PC-3 (cell line): ENCODE data around the gene SPATA7. TPM values are rescaled to one million over a fixed set of nuclear protein-coding genes. Genes with fewer than 3 reads are reported as not detected.

Source experiments
- ATAC-seq: fragments of 200-7000 bp; cut with Tn5 transposase; 2 replicates; pipeline ENCODE4 v1.9.1; 2020; ENCODE audit warnings: mild to moderate bottlenecking, moderate library complexity
- BruUV-seq: library from RNA; stranded (reverse); fragments of 400-500 nt; replicated peaks from 2 replicates; lab custom pipeline; 2021; lab: Mats Ljungman, UMichigan
- CTCF ChIA-PET: fragments of 300-600 bp; sonication (Branson Sonifier 250); formaldehyde crosslinking; loops from one replicate; lab custom pipeline; 2022; ENCODE audit warnings: antibody characterized with exemption; lab: Charles Lee
- POLR2A ChIA-PET: fragments of 300-600 bp; sonication (Branson Sonifier 250); formaldehyde crosslinking; loops from one replicate; lab custom pipeline; 2022; ENCODE audit warnings: antibody characterized with exemption; ENCODE audit not compliant: unreplicated experiment; lab: Charles Lee
- DNase-seq: peaks from one replicate; pipeline ENCODE4 v3.0.0-alpha.2; 2015
- H2AFZ ChIP-seq: fragments of 300-600 bp; sonication (generic); 2 replicates; pipeline ENCODE4 v1.6.0; 2016; ENCODE audit warnings: antibody characterized with exemption, low read length
- H3F3A ChIP-seq: fragments of 300-600 bp; sonication (generic); one replicate; pipeline ENCODE4 v1.6.0; 2017; ENCODE audit warnings: antibody characterized with exemption, low read length, control low read depth, mild to moderate bottlenecking; ENCODE audit not compliant: unreplicated experiment
- H3K27ac ChIP-seq: fragments of 300-600 bp; sonication (generic); 2 replicates; pipeline ENCODE4 v1.5.1; 2016; ENCODE audit warnings: mild to moderate bottlenecking, low read length
- H3K27me3 ChIP-seq: fragments of 300-600 bp; sonication (generic); 2 replicates; pipeline ENCODE4 v1.6.1; 2016; ENCODE audit warnings: low read length, mixed read lengths
- H3K36me3 ChIP-seq: fragments of 300-600 bp; sonication (generic); 2 replicates; pipeline ENCODE4 v1.6.1; 2016; ENCODE audit warnings: low read depth, mixed run types, low read length, mixed read lengths
- H3K4me1 ChIP-seq: fragments of 300-600 bp; sonication (generic); 2 replicates; pipeline ENCODE4 v1.5.1; 2016; ENCODE audit warnings: low read length; ENCODE audit not compliant: insufficient read depth
- H3K4me2 ChIP-seq: fragments of 300-600 bp; sonication (generic); 2 replicates; pipeline ENCODE4 v1.6.0; 2016; ENCODE audit warnings: low read length
- H3K4me3 ChIP-seq: fragments of 300-600 bp; sonication (generic); 2 replicates; pipeline ENCODE4 v1.5.1; 2016; ENCODE audit warnings: mild to moderate bottlenecking, low read length, mixed read lengths
- H3K79me2 ChIP-seq: fragments of 300-600 bp; sonication (generic); 2 replicates; pipeline ENCODE4 v1.6.1; 2017; ENCODE audit warnings: low read length, mixed read lengths
- H3K9ac ChIP-seq: fragments of 300-600 bp; sonication (generic); 2 replicates; pipeline ENCODE4 v1.6.0; 2016; ENCODE audit warnings: mild to moderate bottlenecking, low read length
- H3K9me2 ChIP-seq: fragments of 300-600 bp; sonication (generic); replicated peaks from 2 replicates; pipeline ENCODE4 v1.6.1; 2016; ENCODE audit warnings: mixed run types, low read length, mixed read lengths
- H3K9me3 ChIP-seq: fragments of 300-600 bp; sonication (generic); 2 replicates; pipeline ENCODE4 v1.6.1; 2016; ENCODE audit warnings: low read length, mixed read lengths
- H4K20me1 ChIP-seq: fragments of 300-600 bp; sonication (generic); 2 replicates; pipeline ENCODE4 v1.6.1; 2016; ENCODE audit warnings: low read length, mixed read lengths
- CTCF ChIP-seq: fragments of 300-600 bp; sonication (generic); conservative IDR thresholded peaks from 2 replicates; pipeline ENCODE4 v1.5.1; 2017; ENCODE audit warnings: antibody characterized with exemption, low read depth, mild to moderate bottlenecking, low read length
- EZH2 ChIP-seq: fragments of 300-600 bp; sonication (generic); IDR thresholded peaks from one replicate; pipeline ENCODE4 v1.6.1; 2017; ENCODE audit warnings: antibody characterized with exemption, mild to moderate bottlenecking, low read length; ENCODE audit not compliant: unreplicated experiment
- EZH2phosphoT487 ChIP-seq: fragments of 300-600 bp; sonication (generic); IDR thresholded peaks from 2 replicates; pipeline ENCODE4 v1.6.1; 2018; ENCODE audit warnings: mild to moderate bottlenecking, antibody characterized with exemption, low read length, borderline replicate concordance
- intact Hi-C: fragments of 100-400 bp; cut with micrococcal nuclease; formaldehyde crosslinking; loops from 2 replicates; pipeline ENCODE4 v1.9.0; 2023
- total RNA-seq: library from RNA; depleted of rRNA; stranded (reverse); fragments of >200 nt; gene quantifications from 2 replicates; pipeline ENCODE4 v1.2.3, GENCODE V29; 2014

The SPATA7 gene
- total RNA-seq, 1 experiment from 2014 or later = 2.8 TPM

- ChIA-PET CTCF (no interaction called here), POLR2A (no interaction called here)
- no peaks in the 10 kb centered on the region for H3K27me3 ChIP-seq
- no peak overlapping the region for H3K9ac ChIP-seq
- ATAC-seq = peak; percentile 97
- no peaks in the 10 kb centered on the region for H4K20me1 ChIP-seq
- no peak overlapping the region for H3K4me3 ChIP-seq
- TF ChIP-seq EZH2phosphoT487 (no peak), EZH2 (no peak), CTCF (no peak)
- intact Hi-C loops = no loop called here
- peak; percentile 79 for DNase-seq
- no peak overlapping the region for H3K4me2 ChIP-seq
- H3K27ac ChIP-seq = peak overlapping the region; percentile 48; the same call in 1 of the 2 replicates
- no peaks in the 10 kb centered on the region for H3K36me3 ChIP-seq
- no peaks in the 10 kb centered on the region for H3F3A ChIP-seq
- no peaks in the 10 kb centered on the region for H3K79me2 ChIP-seq
- no peak overlapping the region for H2AFZ ChIP-seq
- H3K9me3 ChIP-seq = no peaks in the 10 kb centered on the region
- no TSS peak for BruUV-seq
- H3K4me1 ChIP-seq = peaks cover 9% of the 10 kb centered on the region; the same call in 1 of the 2 replicates
- no peaks in the 10 kb centered on the region for H3K9me2 ChIP-seq
These were observed 37.6 kb downstream of the SPATA7 start for GRCh38 chr14:88422919-88423650.

DNA sequence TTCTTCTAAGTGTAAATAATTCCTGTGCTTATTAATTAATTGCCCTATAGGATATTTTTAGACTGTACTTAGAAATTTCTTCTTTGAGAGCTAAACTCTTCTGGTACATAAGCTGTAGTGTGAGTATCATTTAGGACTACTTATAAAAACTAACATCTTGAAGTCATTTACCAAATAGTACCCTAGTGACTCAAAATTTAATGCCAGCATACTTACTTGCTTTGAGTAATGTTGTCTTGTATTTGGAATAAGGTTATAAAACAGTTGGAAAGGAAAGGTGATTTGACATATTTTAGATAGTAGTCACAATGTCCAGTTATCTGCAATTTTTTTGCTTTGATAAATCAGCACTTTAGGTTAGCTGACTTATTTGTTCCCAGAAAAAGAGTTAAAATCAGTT is 39.1 kb downstream of the SPATA7 start:
- H3K9me3 ChIP-seq = no peaks in the 10 kb centered on the region
- H3K4me2 ChIP-seq = no peak overlapping the region
- DNase-seq (peak; percentile 9), ATAC-seq (peak; percentile 36; the same call in 1 of the 2 replicates)
- H3K4me1 ChIP-seq = peaks cover 15% of the 10 kb centered on the region; the same call in 1 of the 2 replicates
- H3K9ac ChIP-seq = no peak overlapping the region
- no peaks in the 10 kb centered on the region for H3K27me3 ChIP-seq
- no peaks in the 10 kb centered on the region for H3K9me2 ChIP-seq
- POLR2A ChIA-PET = no interaction called here
- H3F3A ChIP-seq = no peaks in the 10 kb centered on the region
- intact Hi-C loops = no loop called here
- no peak overlapping the region for H2AFZ ChIP-seq
- no peaks in the 10 kb centered on the region for H3K79me2 ChIP-seq
- CTCF ChIA-PET = no interaction called here
- no peak overlapping the region for H3K4me3 ChIP-seq
- H3K36me3 ChIP-seq = no peaks in the 10 kb centered on the region
- TF ChIP-seq CTCF (no peak), EZH2 (no peak), EZH2phosphoT487 (no peak)
- no peaks in the 10 kb centered on the region for H4K20me1 ChIP-seq
- BruUV-seq = no TSS peak
- H3K27ac ChIP-seq = no peak overlapping the region

GRCh38 chr14:88426271-88426670 is 40.8 kb downstream of the SPATA7 start:
- POLR2A ChIA-PET = no interaction called here
- CTCF ChIA-PET = no interaction called here
- no TSS peak for BruUV-seq

More at GRCh38 chr14:88426271-88426670, 40.8 kb downstream of the SPATA7 start:
- Histone ChIP-seq H3K27me3 (no peaks in the 10 kb centered on the region), H3K9me2 (no peaks in the 10 kb centered on the region), H3K9ac (no peak overlapping the region), H3K36me3 (no peaks in the 10 kb centered on the region), H2AFZ (no peak overlapping the region), H3F3A (no peaks in the 10 kb centered on the region), H3K9me3 (no peaks in the 10 kb centered on the region), H3K4me2 (no peak overlapping the region), H4K20me1 (no peaks in the 10 kb centered on the region), H3K4me1 (peaks cover 15% of the 10 kb centered on the region; the same call in 1 of the 2 replicates), H3K27ac (no peak overlapping the region), H3K79me2 (no peaks in the 10 kb centered on the region), H3K4me3 (no peak overlapping the region)
- TF ChIP-seq CTCF = no peak
- TF ChIP-seq EZH2 = no peak
- TF ChIP-seq EZH2phosphoT487 = no peak
- ATAC-seq (no peak), DNase-seq (no peak)
- intact Hi-C loops = no loop called here
